Endodermal cell (in vitro differentiated cells): Measurements from ENCODE around the gene PIP5KL1. TPM values are rescaled to one million over a fixed set of nuclear protein-coding genes. Genes with fewer than 3 reads are reported as not detected.

ENCODE experiments used
- DNase-seq: peaks from one replicate; pipeline ENCODE4 v3.0.0-alpha.2; 2017
- H3K27ac ChIP-seq: 2 replicates; pipeline ENCODE4 v1.5.1; 2013; ENCODE audit warnings: mild to moderate bottlenecking, low read depth, low read length, moderate library complexity
- H3K27me3 ChIP-seq: 2 replicates; pipeline ENCODE4 v1.6.1; 2013; ENCODE audit warnings: mild to moderate bottlenecking, low read length, moderate library complexity; ENCODE audit not compliant: insufficient read depth, control insufficient read depth, poor library complexity, severe bottlenecking
- H3K36me3 ChIP-seq: 2 replicates; pipeline ENCODE4 v1.7.0; 2013; ENCODE audit warnings: mild to moderate bottlenecking, low read length, moderate library complexity; ENCODE audit not compliant: control insufficient read depth, insufficient read depth
- H3K4me1 ChIP-seq: one replicate; pipeline ENCODE4 v1.7.0; 2013; ENCODE audit warnings: low read length; ENCODE audit not compliant: control insufficient read depth, insufficient read depth
- H3K4me3 ChIP-seq: 2 replicates; pipeline ENCODE4 v1.5.1; 2013; ENCODE audit warnings: mild to moderate bottlenecking, low read length, moderate library complexity
- H3K9ac ChIP-seq: 2 replicates; pipeline ENCODE4 v1.6.1; 2013; ENCODE audit warnings: mild to moderate bottlenecking, low read length, moderate library complexity; ENCODE audit not compliant: poor library complexity, severe bottlenecking; ENCODE audit errors: extremely low read depth
- H3K9me3 ChIP-seq: 2 replicates; pipeline ENCODE4 v1.6.1; 2013; ENCODE audit warnings: mild to moderate bottlenecking, low read length, moderate library complexity; ENCODE audit not compliant: control insufficient read depth
- H3K27ac Mint-ChIP-seq: 2 replicates; pipeline ENCODE4 v1.8.0; 2020; ENCODE audit warnings: mixed read lengths
- H3K27me3 Mint-ChIP-seq: 2 replicates; pipeline ENCODE4 v1.8.0; 2021; ENCODE audit warnings: mild to moderate bottlenecking, mixed read lengths; ENCODE audit not compliant: insufficient read depth
- H3K36me3 Mint-ChIP-seq: 2 replicates; pipeline ENCODE4 v1.8.0; 2020; ENCODE audit warnings: low read depth, mixed read lengths
- H3K4me1 Mint-ChIP-seq: 2 replicates; pipeline ENCODE4 v1.8.0; 2020; ENCODE audit warnings: mixed read lengths
- H3K4me3 Mint-ChIP-seq: 2 replicates; pipeline ENCODE4 v1.8.0; 2020; ENCODE audit warnings: mild to moderate bottlenecking, moderate library complexity, mixed read lengths
- H3K9me3 Mint-ChIP-seq: 2 replicates; pipeline ENCODE4 v1.8.0; 2020; ENCODE audit warnings: mild to moderate bottlenecking, mixed read lengths
- CTCF ChIP-seq: fragments of 200-600 bp; sonication (generic); conservative IDR thresholded peaks from 2 replicates; pipeline ENCODE4 v1.5.0; 2021; ENCODE audit warnings: antibody characterized with exemption, mild to moderate bottlenecking
- WGBS, 2 experiments: methylation state at CpG; one replicate each; pipeline versions ENCODE4 v1.1.5 to v1.1.7; 2013; ENCODE audit warnings: missing lambda C conversion rate in 2 of 2, mixed read lengths in 1 of 2; ENCODE audit not compliant: insufficient coverage in 1 of 2, insufficient read length in 1 of 2; 5-methylcytosine and 5-hydroxymethylcytosine counted together
- total RNA-seq, 2 donors: library from RNA; stranded (reverse); fragmentation: NEBNext Ultra II Directional in 1 of 2; extraction: Animal tissue kit (Norgen Biotek cat#: 25700) in 1 of 2; gene quantifications; 2 replicates in 1 of 2; 3 replicates in 1 of 2; pipeline ENCODE4 v1.2.1, GENCODE V29; 2021

PIP5KL1 gene
- total RNA-seq, 2 donors from 2014 or later = 6.6 to 9.3 TPM

- no peak for TF ChIP-seq CTCF
- H3K4me1 Mint-ChIP-seq = peaks cover 12% of the 10 kb centered on the region
- H3K36me3 ChIP-seq = no peaks in the 10 kb centered on the region
- H3K9me3 Mint-ChIP-seq = no peaks in the 10 kb centered on the region
- H3K9ac ChIP-seq = no peak overlapping the region
- H3K27me3 ChIP-seq = peaks cover 49% of the 10 kb centered on the region
- no peak overlapping the region for H3K4me3 ChIP-seq
- no peak for DNase-seq
- H3K9me3 ChIP-seq = no peaks in the 10 kb centered on the region
- H3K4me3 Mint-ChIP-seq = no peak overlapping the region
- no peaks in the 10 kb centered on the region for H3K4me1 ChIP-seq
- no peak overlapping the region for H3K27ac Mint-ChIP-seq
- H3K27ac ChIP-seq = no peak overlapping the region
- no peaks in the 10 kb centered on the region for H3K36me3 Mint-ChIP-seq
- H3K27me3 Mint-ChIP-seq = peaks cover 46% of the 10 kb centered on the region
- 80% methylated on average over 6 to 10 of the region's 10 CpGs for WGBS, 2 experiments
Observed at GRCh38 chr9:127929625-127929979, 975 bp downstream of the PIP5KL1 start.

DNA sequence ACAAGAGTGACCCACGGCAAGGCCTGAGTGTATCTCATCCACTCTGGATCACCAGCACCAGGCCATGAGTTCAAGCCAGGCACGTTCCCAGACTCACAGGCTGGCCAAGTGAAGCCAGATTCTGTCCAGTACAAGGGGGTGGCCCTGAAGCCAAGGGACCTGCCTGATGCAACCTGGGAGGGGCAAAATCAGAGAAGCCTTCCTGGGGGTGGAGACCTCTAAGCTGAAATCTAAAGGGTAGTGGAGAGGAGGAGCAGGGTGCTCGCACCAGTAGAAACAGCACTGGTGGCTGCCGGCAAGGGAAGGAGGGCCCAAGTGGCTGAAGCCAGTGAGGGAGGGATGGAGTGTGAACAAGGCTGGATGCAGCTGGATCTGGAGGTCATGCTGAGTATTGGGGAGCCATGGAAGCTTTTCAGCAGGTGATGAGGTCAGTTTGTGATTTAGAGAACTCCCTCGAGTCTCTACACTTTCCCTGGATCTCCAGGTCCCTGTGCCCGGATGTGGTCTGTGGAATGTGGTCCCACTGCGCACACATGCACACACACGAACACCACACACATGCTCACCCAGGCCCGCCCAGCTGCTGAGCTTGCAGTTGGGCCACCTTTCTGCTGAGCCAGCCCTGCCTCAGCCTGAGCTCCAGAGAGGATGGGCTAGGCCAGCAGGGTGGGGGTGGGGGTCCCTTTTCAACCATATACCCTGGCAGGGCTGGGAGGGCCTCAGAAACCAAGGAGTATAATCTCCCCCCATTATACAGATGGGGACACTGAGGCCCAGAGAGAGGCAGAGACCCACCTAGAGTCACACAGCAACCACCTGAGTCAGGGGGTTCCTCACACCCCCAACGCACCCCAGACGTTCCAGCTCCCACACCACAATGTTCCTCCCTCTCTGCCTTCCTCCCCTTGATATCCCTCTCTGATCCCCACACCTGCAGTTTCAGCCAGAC is 1.6 kb downstream of the PIP5KL1 start:
- H3K36me3 Mint-ChIP-seq = no peaks in the 10 kb centered on the region
- peaks cover 46% of the 10 kb centered on the region for H3K27me3 Mint-ChIP-seq
- no peaks in the 10 kb centered on the region for H3K4me1 ChIP-seq
- no peaks in the 10 kb centered on the region for H3K9me3 ChIP-seq
- H3K9ac ChIP-seq = no peak overlapping the region
- no peak overlapping the region for H3K27ac Mint-ChIP-seq
- H3K36me3 ChIP-seq = no peaks in the 10 kb centered on the region
- no peak for DNase-seq
- peaks cover 51% of the 10 kb centered on the region for H3K27me3 ChIP-seq
- H3K4me3 ChIP-seq = no peak overlapping the region
- H3K4me3 Mint-ChIP-seq = no peak overlapping the region
- peaks cover 12% of the 10 kb centered on the region for H3K4me1 Mint-ChIP-seq
- H3K27ac ChIP-seq = no peak overlapping the region
- 81 to 84% methylated on average over 5 to 11 of the region's 11 CpGs for WGBS, 2 experiments
- no peaks in the 10 kb centered on the region for H3K9me3 Mint-ChIP-seq
- no peak for TF ChIP-seq CTCF

- H3K4me1 ChIP-seq = no peaks in the 10 kb centered on the region
- H3K27ac Mint-ChIP-seq = no peak overlapping the region
- H3K9me3 ChIP-seq = no peaks in the 10 kb centered on the region
- H3K4me1 Mint-ChIP-seq = peaks cover 12% of the 10 kb centered on the region
- H3K9ac ChIP-seq = no peak overlapping the region
- H3K27me3 Mint-ChIP-seq = peaks cover 46% of the 10 kb centered on the region
- H3K4me3 ChIP-seq = no peak overlapping the region
- H3K4me3 Mint-ChIP-seq = peak overlapping the region; percentile 76
- no peaks in the 10 kb centered on the region for H3K36me3 Mint-ChIP-seq
- 19 to 28% methylated on average over 15 to 24 of the region's 24 CpGs for WGBS, 2 experiments
- H3K27ac ChIP-seq = no peak overlapping the region
- H3K27me3 ChIP-seq = peaks cover 51% of the 10 kb centered on the region
- peak; percentile 87 for DNase-seq
- no peaks in the 10 kb centered on the region for H3K9me3 Mint-ChIP-seq
- TF ChIP-seq CTCF = no peak
- no peaks in the 10 kb centered on the region for H3K36me3 ChIP-seq
Observed at GRCh38 chr9:127927988-127928675, 2.4 kb downstream of the PIP5KL1 start.
